HepG2 (cell line): Measurements from ENCODE around the gene MPV17L2. TPM values are rescaled to one million over a fixed set of nuclear protein-coding genes. Genes with fewer than 3 reads are reported as not detected.

Experiments
- ARNT2 ChIP-seq: sonication (generic); formaldehyde crosslinking; IDR thresholded peaks from 2 replicates; pipeline ENCODE4 v1.8.0; 2022; ENCODE audit warnings: mild to moderate bottlenecking, low read depth, missing genetic modification reagents, moderate library complexity
- CREBL2 ChIP-seq: sonication (generic); formaldehyde crosslinking; IDR thresholded peaks from 2 replicates; pipeline ENCODE4 v1.8.1; 2023; ENCODE audit warnings: missing genetic modification reagents, mild to moderate bottlenecking, borderline replicate concordance
- FOXA3 ChIP-seq: IDR thresholded peaks from 2 replicates; pipeline ENCODE4 v1.6.1; 2016; ENCODE audit warnings: missing genetic modification reagents, missing compliant biosample characterization
- GLMP ChIP-seq: sonication (generic); formaldehyde crosslinking; IDR thresholded peaks from 2 replicates; pipeline ENCODE4 v1.9.0; 2021; ENCODE audit warnings: missing genetic modification reagents, mild to moderate bottlenecking, borderline replicate concordance
- IRF2 ChIP-seq: IDR thresholded peaks from 2 replicates; pipeline ENCODE4 v1.6.1; 2018; ENCODE audit warnings: missing genetic modification reagents, missing compliant biosample characterization
- KLF16 ChIP-seq, 2 experiments: sonication (generic) in 1 of 2; formaldehyde crosslinking in 1 of 2; IDR thresholded peaks; 2 replicates each; pipeline versions ENCODE4 v1.6.1 to v1.8.0; 2016 to 2023; ENCODE audit warnings: missing genetic modification reagents in 2 of 2, missing compliant biosample characterization in 1 of 2
- MEIS2 ChIP-seq: sonication (generic); formaldehyde crosslinking; IDR thresholded peaks from 2 replicates; pipeline ENCODE4 v1.9.0; 2021; ENCODE audit warnings: mild to moderate bottlenecking, missing genetic modification reagents
- MXI1 ChIP-seq: IDR thresholded peaks from 3 replicates; pipeline ENCODE4 v1.6.1; 2012; ENCODE audit warnings: low read depth, low read length, inconsistent platforms, borderline replicate concordance
- PCBP1 ChIP-seq: fragments of 200-400 bp; formaldehyde crosslinking; IDR thresholded peaks from 2 replicates; pipeline ENCODE4 v1.6.1; 2017; ENCODE audit warnings: mild to moderate bottlenecking, low read depth, low read length, borderline replicate concordance
- PRDM4 ChIP-seq: sonication (generic); formaldehyde crosslinking; IDR thresholded peaks from 2 replicates; pipeline ENCODE4 v1.9.0; 2021; ENCODE audit warnings: missing genetic modification reagents, borderline replicate concordance
- PTBP1 ChIP-seq: fragments of 200-400 bp; formaldehyde crosslinking; IDR thresholded peaks from 2 replicates; pipeline ENCODE4 v1.6.1; 2018; ENCODE audit warnings: low read length, low read depth; ENCODE audit not compliant: poor library complexity, severe bottlenecking
- RBFOX2 ChIP-seq: fragments of 200-400 bp; formaldehyde crosslinking; IDR thresholded peaks from 2 replicates; pipeline ENCODE4 v1.6.1; 2017; ENCODE audit warnings: low read depth, mild to moderate bottlenecking, low read length
- TERF1 ChIP-seq: sonication (generic); formaldehyde crosslinking; IDR thresholded peaks from 2 replicates; pipeline ENCODE4 v1.8.0; 2022; ENCODE audit warnings: mild to moderate bottlenecking, missing genetic modification reagents, moderate library complexity
- YEATS4 ChIP-seq: sonication (generic); formaldehyde crosslinking; IDR thresholded peaks from 2 replicates; pipeline ENCODE4 v1.4.0; 2020; ENCODE audit warnings: missing genetic modification reagents, borderline replicate concordance
- ZBTB20 ChIP-seq: sonication (generic); formaldehyde crosslinking; IDR thresholded peaks from 2 replicates; pipeline ENCODE4 v1.8.1; 2023; ENCODE audit warnings: missing genetic modification reagents, low read depth, mild to moderate bottlenecking, borderline replicate concordance
- ZBTB7B ChIP-seq: sonication (generic); formaldehyde crosslinking; IDR thresholded peaks from 2 replicates; pipeline ENCODE4 v1.4.0; 2020; ENCODE audit warnings: missing genetic modification reagents
- ZNF225 ChIP-seq: sonication (generic); formaldehyde crosslinking; IDR thresholded peaks from 2 replicates; pipeline ENCODE4 v1.4.0; 2020; ENCODE audit warnings: mild to moderate bottlenecking, missing genetic modification reagents
- ZNF280B ChIP-seq: sonication (generic); formaldehyde crosslinking; IDR thresholded peaks from 2 replicates; pipeline ENCODE4 v1.5.0; 2020; ENCODE audit warnings: missing genetic modification reagents, mild to moderate bottlenecking, borderline replicate concordance
- ZNF367 ChIP-seq: sonication (generic); formaldehyde crosslinking; IDR thresholded peaks from 2 replicates; pipeline ENCODE4 v1.4.0; 2020; ENCODE audit warnings: missing genetic modification reagents, borderline replicate concordance
- ZNF549 ChIP-seq: sonication (generic); formaldehyde crosslinking; IDR thresholded peaks from 2 replicates; pipeline ENCODE4 v1.5.0; 2020; ENCODE audit warnings: missing genetic modification reagents
- ZNF616 ChIP-seq: sonication (generic); formaldehyde crosslinking; IDR thresholded peaks from 2 replicates; pipeline ENCODE4 v1.5.0; 2020; ENCODE audit warnings: low read depth, mild to moderate bottlenecking, missing genetic modification reagents
- ZNF652 ChIP-seq: IDR thresholded peaks from 2 replicates; pipeline ENCODE4 v1.6.1; 2016; ENCODE audit warnings: low read depth, borderline replicate concordance
- ZNF761 ChIP-seq: sonication (generic); formaldehyde crosslinking; conservative IDR thresholded peaks from 2 replicates; pipeline ENCODE4 v1.4.0; 2020; ENCODE audit warnings: mild to moderate bottlenecking, missing genetic modification reagents
- polyA plus RNA-seq, 8 experiments: library from polyadenylated mRNA; depleted of rRNA in 3 of 8; stranded (reverse) in 7 of 8; unstranded in 1 of 8; fragments of >200 nt; fragmentation: Illumina TruSeq in 4 of 8; extraction: Trizol in 4 of 8; gene quantifications; 2 replicates each; pipeline versions ENCODE4 v1.2.1 to v1.2.3, GENCODE V29; 2011 to 2016; ENCODE audit warnings: low read depth in 4 of 8, missing spikeins in 1 of 8, mixed read lengths in 1 of 8; ENCODE audit not compliant: insufficient read depth in 1 of 8
- total RNA-seq, 5 experiments: library from RNA; depleted of rRNA; stranded (reverse); fragments of >200 nt; fragmentation: Illumina TruSeq; extraction: Trizol; gene quantifications; 2 replicates each; pipeline ENCODE4 v1.2.3, GENCODE V29; 2016; ENCODE audit warnings: low read depth in 1 of 5

MPV17L2 gene
- total and polyA plus RNA-seq, 2 of the 13 experiments (the other 11 are each of a cell fraction or from before 2014, with no cell fraction given) = 13.6 to 16.7 TPM

- TF ChIP-seq TERF1 (CRISPR knock-in tag) (0 out of 2 replicates have a peak, but pooled peaks have one; percentile 43), PCBP1 (no peak), IRF2 (CRISPR knock-in tag) (no peak), MXI1 (no peak), ZBTB7B (CRISPR knock-in tag) (peak; percentile 73), KLF16 (CRISPR knock-in tag; IDR thresholded peaks at IDR 0.05) (no peak; a peak in 1 of 4 replicates), PRDM4 (CRISPR knock-in tag) (no peak), RBFOX2 (peak; percentile 81), ZNF652 (no peak), ZBTB20 (no peak; the same call in 1 of the 2 replicates), CREBL2 (no peak), ZNF367 (CRISPR knock-in tag) (no peak; the same call in 1 of the 2 replicates), ZNF761 (CRISPR knock-in tag) (no peak), ARNT2 (CRISPR knock-in tag) (no peak), PTBP1 (no peak), ZNF616 (0 out of 2 replicates have a peak, but pooled peaks have one; percentile 35), GLMP (CRISPR knock-in tag) (no peak), ZNF225 (CRISPR knock-in tag) (no peak), ZNF280B (CRISPR knock-in tag) (no peak; the same call in 1 of the 2 replicates), MEIS2 (CRISPR knock-in tag) (no peak), ZNF549 (no peak), FOXA3 (CRISPR knock-in tag) (peak; percentile 47; the same call in 1 of the 2 replicates), YEATS4 (CRISPR knock-in tag) (peak; percentile 78; the same call in 1 of the 2 replicates)
Measured at GRCh38 chr19:18173572-18174288, 19.3 kb upstream of the MPV17L2 start, which contains the start of gene IFI30 (continued).
